GM18520 (cell line): ENCODE results near the gene PTPRN2.
"Not testable (repeated sequence)": the region's sequence is repeated elsewhere in the genome, so short reads cannot be mapped to it uniquely, and the experiment has no call there.

Source experiments
- ATAC-seq: cut with Tn5 transposase; IDR thresholded peaks from one replicate; pipeline ENCODE4 v1.9.1; 2021; ENCODE audit not compliant: unreplicated experiment

Gene PTPRN2

DNA sequence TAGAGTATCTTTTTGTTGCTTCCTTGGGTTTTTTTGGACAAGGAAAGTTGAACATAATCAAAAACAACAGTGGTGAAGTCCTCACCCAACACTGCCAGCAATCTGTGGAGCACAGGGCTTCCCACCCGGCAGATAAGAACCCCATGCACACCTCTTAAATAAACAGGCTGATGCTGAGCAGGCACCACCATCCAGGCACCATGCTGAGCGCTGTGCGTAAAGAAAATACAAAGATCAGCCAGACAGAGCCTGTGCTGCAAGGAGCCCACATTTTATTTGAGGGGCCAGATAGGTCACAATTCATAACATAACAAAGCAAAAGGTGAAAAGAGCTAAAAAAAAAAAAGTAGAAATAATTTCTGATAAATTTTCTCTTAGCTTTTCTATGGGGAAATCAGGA, 231.2 kb downstream of the PTPRN2 start:
- ATAC-seq, result no peak

DNA sequence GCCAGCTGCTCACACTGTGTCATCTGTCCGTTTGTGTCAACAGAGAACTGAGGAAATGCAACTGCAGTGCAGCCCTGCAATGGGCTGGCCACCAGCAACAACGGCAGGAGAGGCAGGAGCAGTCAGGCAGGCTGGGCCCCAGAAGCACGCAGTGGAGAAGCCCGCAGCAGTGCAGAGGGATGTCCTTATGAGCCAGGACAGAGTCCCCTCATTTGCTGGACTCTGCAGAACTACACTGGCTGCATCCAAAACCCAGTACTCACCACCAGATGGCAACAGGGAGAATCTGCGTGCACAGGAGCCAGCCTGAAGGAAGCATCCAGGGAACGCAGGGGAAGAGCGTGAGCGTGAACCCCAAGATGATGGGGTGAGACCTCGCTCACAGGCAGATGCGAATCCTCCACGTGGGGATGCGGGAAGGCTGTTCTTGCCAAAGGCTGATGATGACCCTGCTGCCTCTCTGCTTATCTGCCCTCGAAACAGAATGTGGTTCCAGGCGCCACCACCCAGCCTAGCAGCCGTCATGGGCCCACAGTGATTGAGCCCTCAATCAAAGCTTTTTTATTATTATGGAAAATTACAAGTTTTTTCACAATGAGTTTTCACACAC, 232.1 kb downstream of the PTPRN2 start:
- no peak for ATAC-seq

DNA sequence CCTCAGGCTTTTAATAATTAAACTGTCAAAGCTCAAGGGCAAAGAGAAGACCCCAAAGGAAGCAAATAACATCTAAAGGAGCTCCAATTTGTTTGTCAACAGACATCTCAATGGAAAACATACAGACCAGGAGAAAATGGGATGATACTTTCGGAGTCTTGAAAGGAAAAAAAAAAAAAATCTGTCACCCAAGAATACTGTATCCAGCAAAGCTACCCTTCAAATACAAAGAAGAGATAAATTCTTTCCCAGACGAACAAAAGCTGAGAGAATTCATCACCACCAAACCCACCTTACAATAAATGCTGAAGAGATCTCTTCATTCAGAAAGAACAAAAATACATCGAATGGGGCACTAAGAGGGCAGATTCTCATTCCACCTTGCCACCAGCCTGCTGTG, 232.8 kb downstream of the PTPRN2 start:
- ATAC-seq, result no peak

DNA sequence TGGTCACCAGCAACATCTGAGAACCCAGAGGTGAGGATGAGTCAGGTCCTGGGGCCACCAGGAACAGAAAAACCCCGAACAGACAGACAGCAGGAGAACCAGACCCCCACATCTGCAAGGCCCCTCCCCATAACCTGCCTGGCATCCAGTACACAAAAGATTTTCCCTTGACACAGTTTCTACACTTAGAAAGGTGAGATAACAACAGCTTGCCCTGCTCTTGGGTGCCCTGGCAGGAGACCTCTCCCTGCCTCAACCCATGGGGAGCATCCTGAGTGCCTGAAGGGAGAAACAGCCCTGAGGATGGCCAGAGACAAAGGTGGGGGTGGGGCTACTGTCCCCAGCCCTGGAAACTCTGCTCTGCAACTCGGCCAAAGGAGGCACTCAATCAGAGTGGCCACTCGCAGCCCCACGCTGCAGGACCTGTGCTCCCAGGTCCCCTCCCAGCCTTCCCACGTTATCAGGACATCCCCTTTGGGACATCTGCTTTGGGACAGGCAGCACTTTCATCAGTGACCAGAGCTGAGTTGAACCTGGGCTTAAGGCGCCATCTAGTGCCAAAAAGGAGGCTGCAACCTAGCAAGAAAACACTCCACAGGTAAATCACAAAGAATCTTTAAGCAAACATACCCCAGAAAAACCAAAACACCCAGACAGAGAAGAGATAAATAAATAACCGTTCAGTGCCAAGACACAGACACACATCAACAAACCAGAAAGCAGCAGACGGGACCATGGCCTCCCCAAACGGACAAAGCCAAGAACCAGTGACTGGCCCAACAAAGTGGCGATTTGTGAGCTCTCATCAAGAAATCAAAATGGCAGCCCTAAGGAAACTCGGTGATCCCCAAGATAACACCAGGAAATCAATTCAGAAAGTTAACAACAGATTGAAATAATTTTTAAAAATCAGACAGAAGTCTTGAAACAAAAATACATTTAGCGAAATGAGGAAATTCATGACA, 233.7 kb downstream of the PTPRN2 start:
- ATAC-seq, result no peak

DNA sequence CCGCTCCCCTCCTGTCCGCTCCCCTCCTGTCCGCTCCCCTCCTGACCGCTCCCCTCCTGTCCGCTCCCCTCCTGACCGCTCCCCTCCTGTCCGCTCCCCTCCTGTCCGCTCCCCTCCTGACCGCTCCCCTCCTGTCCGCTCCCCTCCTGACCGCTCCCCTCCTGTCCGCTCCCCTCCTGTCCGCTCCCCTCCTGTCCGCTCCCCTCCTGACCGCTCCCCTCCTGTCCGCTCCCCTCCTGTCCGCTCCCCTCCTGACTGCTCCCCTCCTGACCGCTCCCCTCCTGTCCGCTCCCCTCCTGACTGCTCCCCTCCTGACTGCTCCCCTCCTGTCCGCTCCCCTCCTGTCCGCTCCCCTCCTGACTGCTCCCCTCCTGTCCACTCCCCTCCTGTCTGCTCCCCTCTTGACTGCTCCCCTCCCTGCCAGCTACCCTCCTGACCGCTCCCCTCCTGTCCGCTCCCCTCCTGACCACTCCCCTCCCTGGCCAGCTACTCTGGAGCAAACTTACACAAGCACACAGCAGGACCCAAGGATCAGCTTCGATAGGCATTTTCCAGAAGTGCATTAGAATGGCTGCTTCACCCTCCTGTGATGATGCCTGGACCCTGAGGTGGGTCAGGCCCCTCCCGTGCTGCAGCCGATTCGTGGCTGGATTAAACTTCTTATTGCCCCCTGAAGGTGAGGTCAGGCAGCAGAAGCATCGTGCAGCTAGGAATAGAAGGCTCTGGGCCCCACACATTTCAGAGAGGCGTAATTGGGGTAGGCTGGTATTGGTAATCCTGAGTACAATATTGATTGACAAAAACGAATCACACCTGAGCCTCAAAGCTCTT, 235.5 kb downstream of the PTPRN2 start:
- ATAC-seq, result not testable (repeated sequence)

DNA sequence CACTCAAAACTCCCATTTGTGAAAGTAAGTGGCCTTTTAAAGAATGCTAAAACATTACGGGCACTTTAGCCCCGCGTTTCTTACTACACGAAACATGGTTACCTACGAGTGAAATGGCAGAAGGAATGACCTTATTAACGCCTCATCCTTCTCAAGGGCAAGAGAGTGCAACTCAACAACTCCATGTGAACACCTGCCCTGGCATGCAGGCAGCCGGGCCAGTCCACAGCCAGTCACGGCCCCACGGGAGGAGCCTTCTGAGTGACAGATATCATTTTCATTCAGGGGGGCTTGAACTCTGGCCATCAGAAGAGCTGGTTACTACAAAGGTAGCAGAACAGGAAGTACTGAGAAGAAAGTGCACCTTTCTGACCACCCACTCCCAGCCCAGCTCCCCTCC, 236.1 kb downstream of the PTPRN2 start:
- ATAC-seq, result no peak

DNA sequence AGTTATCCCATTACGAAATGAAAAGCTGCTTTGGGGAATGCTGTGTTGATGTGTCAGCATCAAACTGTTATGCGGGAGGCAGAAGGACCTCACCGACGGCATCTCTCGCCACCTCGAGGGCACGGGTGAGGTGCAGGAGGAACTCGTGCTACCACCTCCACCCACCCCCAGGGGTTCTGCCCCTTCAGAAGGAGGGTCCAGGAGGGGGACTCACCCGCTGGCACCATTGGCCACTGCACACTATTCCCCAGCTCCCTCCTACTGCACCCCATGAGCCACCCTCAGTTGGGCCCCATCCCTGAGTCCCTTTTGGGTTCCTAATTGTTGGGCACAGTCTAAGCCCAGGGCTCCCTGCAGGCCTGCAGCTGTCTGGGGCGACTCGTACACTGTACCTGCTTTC, 236.6 kb downstream of the PTPRN2 start:
- no peak for ATAC-seq

DNA sequence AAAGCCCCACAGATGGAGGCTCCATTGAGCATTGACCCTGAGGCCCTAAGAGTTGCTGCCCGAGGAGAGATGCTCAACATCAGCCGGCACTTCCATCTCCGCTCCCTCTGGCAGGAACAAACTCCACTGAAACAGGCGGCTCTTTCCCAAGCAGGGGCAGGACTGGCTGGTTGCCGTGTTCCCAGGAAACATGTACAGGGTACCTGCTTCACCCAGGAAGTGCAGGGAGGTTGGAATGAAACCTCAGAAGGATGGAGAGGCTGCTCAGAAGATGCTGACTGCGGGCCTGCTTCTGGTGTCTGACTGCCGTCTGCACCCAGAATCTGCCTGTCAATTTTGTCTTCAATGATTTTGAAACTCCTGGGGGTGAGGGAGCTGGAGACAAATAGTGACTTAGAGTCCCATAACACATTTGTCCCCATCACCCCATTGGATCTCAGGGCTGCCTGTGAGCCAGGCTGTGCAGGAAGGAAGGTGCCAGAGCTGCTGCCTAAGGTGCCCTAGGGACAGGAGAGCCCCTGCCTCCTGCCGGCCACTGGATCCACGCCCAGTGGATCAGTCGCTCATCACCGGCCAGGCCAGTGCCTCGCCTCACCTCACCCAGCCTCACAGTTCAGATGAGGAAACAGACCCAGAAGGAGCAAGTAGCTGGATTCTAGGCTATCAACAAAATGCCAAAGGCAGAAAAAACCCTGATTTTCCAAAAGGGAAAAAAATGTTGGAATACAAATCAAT, 237.3 kb downstream of the PTPRN2 start:
- no peak for ATAC-seq

DNA sequence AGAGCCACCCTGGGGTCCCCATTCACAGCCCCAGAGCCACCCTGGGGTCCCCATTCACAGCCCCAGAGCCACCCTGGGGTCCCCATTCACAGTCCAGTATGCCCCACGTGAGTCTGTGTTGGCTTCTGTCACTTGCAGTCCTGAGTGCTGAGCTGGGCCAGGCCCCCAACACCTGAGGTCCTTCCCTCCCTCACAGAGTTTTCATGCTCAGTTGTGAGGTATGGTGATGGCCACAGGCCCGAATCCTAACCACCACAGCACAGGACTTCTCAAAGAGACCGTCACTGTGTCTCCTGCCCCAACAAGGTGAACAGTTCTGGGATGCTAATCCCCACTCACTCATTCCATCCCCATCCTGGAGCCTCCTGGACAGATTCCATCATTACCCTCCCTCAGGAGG, 239.2 kb downstream of the PTPRN2 start:
- ATAC-seq, result no peak

DNA sequence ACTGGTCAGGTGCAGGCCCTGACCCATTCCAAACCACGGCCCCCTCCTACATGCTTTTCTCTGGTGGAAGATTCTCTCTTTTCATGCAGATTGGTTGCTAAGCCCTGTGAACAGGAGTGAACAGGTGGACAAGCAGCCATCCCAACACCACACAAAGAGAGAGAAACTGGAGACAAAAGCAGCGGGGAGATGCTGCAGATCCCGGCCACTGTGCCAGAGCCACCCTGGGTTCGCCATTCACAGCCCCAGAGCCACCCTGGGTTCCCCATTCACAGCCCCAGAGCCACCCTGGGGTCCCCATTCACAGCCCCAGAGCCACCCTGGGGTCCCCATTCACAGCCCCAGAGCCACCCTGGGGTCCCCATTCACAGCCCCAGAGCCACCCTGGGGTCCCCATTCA, 239.6 kb downstream of the PTPRN2 start:
- not testable (repeated sequence) for ATAC-seq

DNA sequence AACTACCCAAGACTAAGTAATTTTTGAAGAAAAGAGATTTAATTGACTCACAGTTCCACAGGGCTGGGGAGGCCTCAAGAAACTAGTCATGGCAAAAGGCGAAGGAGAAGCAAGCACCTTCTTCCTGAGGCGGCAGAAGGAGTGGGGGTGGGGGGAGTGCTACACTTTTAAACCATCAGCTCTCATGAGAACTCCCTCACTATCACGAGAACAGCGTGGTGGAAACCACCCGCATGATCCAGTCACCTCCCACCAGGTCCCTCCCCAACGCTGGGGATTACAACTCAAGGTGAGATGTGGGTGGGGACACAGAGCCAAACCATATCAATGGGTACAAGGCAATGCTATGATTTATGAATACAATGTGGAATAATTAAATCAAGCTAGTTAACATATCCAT, 241.9 kb downstream of the PTPRN2 start:
- no peak for ATAC-seq

DNA sequence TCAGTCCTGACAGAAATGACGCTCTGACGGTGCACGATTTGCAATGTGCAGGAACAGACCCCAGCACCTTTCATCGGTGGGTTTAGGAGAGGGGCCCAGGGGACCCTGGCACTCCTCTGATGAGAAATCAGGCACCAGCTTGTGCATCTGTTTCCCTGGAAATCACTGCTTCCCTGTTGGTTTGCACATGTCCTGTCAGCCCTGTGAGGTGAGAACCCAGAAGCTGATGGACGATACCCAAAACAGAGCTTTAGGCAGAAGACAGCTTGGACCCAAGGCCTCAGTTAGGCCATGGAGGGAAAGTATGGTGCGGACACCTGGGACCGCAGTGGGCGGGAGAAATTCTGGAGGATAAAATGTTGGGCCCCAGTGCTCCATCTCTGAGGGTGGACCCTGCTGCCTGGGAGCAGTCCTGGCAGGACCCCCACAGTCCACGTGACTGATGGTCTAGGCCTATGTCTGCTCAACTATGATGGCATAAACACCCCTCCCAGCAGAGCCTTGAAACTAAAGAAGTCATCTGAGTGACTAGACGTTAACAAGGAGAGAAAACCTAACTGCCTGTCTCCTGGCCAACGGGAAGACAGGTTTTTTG, 242.8 kb downstream of the PTPRN2 start:
- no peak for ATAC-seq

DNA sequence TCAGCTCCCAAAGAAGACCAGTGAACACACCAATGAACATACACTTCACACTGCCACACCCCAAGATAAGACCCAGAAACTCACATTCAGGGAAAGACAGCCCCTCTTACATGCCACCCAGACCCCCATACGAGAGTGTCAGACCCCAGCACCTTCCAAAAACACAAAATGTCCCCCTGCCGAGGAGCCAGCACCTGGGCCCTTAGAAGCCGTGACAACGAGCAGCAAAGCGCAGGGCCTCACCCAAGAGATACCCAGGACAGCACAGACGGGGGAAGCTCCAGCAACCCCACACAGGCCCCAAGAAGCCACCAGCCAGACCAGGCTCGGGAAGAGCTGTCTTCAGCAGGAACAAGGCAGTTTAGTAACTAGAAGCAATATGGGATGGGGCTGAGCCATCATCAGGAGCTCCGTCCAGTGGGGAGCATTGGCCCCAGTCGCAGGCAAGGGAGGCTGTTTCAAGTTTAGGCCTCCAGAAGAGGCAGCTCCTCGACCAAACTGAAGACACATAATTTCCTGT, 243.6 kb downstream of the PTPRN2 start:
- no peak for ATAC-seq

DNA sequence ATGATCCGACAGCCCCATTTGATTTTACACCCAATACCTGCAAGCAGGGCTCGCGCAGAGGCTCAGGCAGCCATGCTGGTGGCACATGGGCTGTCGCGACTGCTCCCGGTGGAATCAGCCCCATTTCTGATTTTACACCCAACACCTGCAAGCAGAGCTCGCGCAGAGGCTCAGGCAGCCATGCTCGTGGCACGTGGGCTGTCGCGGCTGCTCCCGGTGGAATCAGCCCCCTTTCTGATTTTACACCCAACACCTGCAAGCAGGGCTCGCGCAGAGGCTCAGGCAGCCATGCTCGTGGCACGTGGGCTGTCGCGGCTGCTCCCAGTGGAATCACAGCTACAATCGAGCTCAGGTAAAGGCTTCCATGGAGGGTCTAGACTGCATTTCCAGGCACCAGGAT, 244.1 kb downstream of the PTPRN2 start:
- ATAC-seq, result no peak

DNA sequence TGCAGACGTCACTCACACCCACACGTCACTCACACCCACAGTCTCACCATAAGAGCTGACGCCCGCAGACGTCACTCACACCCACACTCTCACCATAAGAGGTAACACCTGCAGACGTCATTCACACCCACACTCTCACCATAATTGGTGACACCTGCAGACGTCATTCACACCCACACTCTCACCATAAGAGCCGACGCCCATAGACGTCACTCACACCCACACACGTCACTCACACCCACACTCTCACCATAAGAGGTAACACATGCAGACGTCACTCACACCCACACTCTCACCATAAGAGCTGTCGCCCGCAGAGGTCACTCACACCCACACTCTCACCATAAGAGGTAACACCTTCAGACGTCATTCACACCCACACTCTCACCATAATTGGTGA, 246.5 kb downstream of the PTPRN2 start:
- not testable (repeated sequence) for ATAC-seq

DNA sequence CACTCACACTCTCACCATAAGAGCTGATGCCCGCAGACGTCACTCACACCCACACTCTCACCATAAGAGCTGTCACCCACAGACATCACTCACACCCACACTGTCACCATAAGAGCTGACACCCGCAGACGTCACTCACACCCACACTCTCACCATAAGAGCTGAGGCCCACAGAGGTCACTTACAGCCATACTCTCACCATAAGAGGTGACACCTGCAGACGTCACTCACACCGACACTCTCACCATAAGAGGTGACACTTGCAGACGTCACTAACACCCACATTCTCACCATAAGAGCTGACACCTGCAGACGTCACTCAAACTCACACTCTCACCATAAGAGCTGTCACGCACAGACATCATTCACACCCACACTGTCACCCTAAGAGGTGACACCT, 250.7 kb downstream of the PTPRN2 start:
- ATAC-seq, result not testable (repeated sequence)

DNA sequence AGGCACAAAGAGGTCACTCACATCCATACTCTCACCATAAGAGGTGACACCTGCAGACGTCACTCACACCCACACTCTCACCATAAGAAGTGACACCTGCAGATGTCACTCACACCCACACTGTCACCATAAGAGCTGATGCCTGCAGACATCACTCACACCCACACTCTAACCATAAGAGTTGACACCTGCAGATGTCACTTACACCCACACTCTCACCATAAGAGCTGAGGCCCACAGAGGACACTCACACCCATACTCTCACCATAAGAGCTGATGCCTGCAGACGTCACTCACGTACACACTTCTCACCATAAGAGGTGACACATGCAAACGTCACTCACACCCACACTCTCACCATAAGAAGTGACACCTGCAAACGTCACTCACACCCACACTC, 255.1 kb downstream of the PTPRN2 start:
- not testable (repeated sequence) for ATAC-seq

DNA sequence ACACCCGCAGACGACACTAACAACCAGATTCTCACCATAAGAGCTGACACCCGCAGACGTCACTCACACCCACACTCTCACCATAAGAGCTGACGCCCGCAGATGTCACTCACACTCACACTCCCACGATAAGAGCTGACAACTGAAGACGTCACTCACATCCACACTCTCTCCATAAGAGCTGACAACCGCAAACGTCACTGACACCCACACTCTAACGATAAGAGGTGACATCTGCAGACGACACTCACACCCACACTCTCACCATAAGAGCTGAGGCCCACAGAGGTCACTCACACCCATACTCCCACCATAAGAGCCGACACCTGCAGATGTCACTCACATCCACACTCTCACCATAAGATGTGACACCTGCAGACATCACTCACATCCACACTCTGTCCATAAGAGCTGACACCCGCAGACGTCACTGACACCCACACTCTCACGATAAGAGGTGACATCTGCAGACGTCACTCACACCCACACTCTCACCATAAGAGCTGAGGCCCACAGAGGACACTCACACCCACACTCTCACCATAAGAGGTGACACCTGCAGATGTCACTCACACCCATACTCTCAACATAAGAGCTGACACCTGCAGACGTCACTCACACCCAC, 255.7 kb downstream of the PTPRN2 start:
- not testable (repeated sequence) for ATAC-seq

DNA sequence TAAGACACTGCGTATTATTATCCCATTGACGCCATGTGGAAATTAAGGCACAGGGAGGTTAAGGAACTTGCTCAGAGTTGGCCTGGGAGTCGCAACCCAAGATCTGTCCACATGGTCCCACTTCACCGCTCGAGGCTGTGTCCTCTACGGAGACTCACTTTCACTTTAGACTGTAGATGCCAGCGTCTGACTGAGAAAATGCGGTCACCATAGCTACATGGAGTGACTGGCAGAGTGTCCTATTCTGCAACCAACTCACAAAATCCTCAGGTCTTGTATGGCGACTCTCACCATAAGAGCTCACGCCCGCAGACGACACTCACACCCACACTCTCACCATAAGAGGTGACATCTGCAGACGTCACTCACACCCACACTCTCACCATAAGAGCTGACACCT, 257.9 kb downstream of the PTPRN2 start:
- ATAC-seq, result no peak
